ENCODE data around the gene LPIN1. TPM values are rescaled to one million over a fixed set of nuclear protein-coding genes. Genes with fewer than 3 reads are reported as not detected.
A peak's percentile ranks its signal among the peaks of the same experiment; 100 is the strongest.

Gene LPIN1
- total and polyA plus RNA-seq, 2 of the 8 experiments (the other 6 are each of a cell fraction or from before 2014, with no cell fraction given), result 4.3 to 9.8 TPM

- TF ChIP-seq KDM4A (IDR thresholded peaks at IDR 0.05; ENCODE audit: low read depth, low read length, severe bottlenecking) (peak; percentile 42), SIN3A (conservative IDR thresholded peaks at IDR 0.05 in 1 of 2, IDR thresholded peaks at IDR 0.05 in 1 of 2; ENCODE audit: low read depth in 1 of 2, low read length in 2 of 2) (peak in 1 of 2 experiments; percentile 60; a peak in 1 of 4 replicates), CTBP2 (IDR thresholded peaks at IDR 0.05; ENCODE audit: borderline replicate concordance, insufficient read depth, insufficient read length, low read length) (no peak), EP300 (IDR thresholded peaks at IDR 0.05; ENCODE audit: borderline replicate concordance in 1 of 2, low read depth in 2 of 2, low read length in 2 of 2) (peak in 1 of 2 experiments; percentile 8; a peak in 1 of 3 replicates), EGR1 (IDR thresholded peaks at IDR 0.05; ENCODE audit: borderline replicate concordance, low read depth, low read length) (no peak), JUN (IDR thresholded peaks at IDR 0.05; ENCODE audit: low read depth, low read length) (no peak), CBX5 (IDR thresholded peaks at IDR 0.05; ENCODE audit: low read depth, low read length) (no peak), GABPA (IDR thresholded peaks at IDR 0.05; ENCODE audit: borderline replicate concordance, insufficient read depth, low read length) (no peak), CTCF (IDR thresholded peaks at IDR 0.05; ENCODE audit: control extremely low read depth in 1 of 3, insufficient read depth in 1 of 3, low read depth in 1 of 3, low read length in 3 of 3) (no peak), POLR2AphosphoS5 (IDR thresholded peaks at IDR 0.05; ENCODE audit: low read depth, low read length) (no peak), RAD21 (IDR thresholded peaks at IDR 0.05 in 1 of 2, conservative IDR thresholded peaks at IDR 0.05 in 1 of 2; ENCODE audit: low read depth in 2 of 2, low read length in 2 of 2) (no peak), JUND (IDR thresholded peaks at IDR 0.05; ENCODE audit: low read length) (no peak), TAF7 (optimal IDR thresholded peaks at IDR 0.05; ENCODE audit: borderline replicate concordance, low read depth, low read length) (no peak), SP4 (IDR thresholded peaks at IDR 0.05; ENCODE audit: low read length) (0 out of 2 replicates have a peak, but pooled peaks have one; percentile 40), KDM5A (IDR thresholded peaks at IDR 0.05; ENCODE audit: low read length) (no peak), MAX (IDR thresholded peaks at IDR 0.05) (peak; percentile 55; the same call in 1 of the 2 replicates), NANOG (IDR thresholded peaks at IDR 0.05; ENCODE audit: insufficient read depth, low read depth, low read length, poor library complexity, severe bottlenecking) (peak; percentile 69), HDAC2 (IDR thresholded peaks at IDR 0.05; ENCODE audit: borderline replicate concordance in 1 of 2, low read depth in 2 of 2, low read length in 2 of 2) (0 out of 4 replicates have a peak, but pooled peaks of 1 of the 2 experiments have one; percentile 48), RXRA (IDR thresholded peaks at IDR 0.05; ENCODE audit: insufficient read depth, low read depth, low read length) (no peak), SUZ12 (IDR thresholded peaks at IDR 0.05; ENCODE audit: low read length) (no peak), TAF1 (IDR thresholded peaks at IDR 0.05; ENCODE audit: low read depth, low read length) (no peak)
Observed at GRCh38 chr2:11746376-11746806, at the start of gene LPIN1 (continued).

Measured in H1 (cell line).